ENCODE data around the gene RASGRP1.

Gene RASGRP1

GRCh38 chr15:38453971-38454695 lies 110.5 kb downstream of the RASGRP1 start, which contains the start of gene FAM98B:
Gene FAM98B (plus strand): TSS chr15:38454127. CDS start chr15:38454162, 35 bp downstream.
- DNase-seq, result peak; percentile 91

- no peak for DNase-seq
These were observed 123.5 kb downstream of the RASGRP1 start for GRCh38 chr15:38441130-38441519.

- DNase-seq, result peak; percentile 68
These were observed 124.1 kb downstream of the RASGRP1 start for GRCh38 chr15:38440353-38441129.
